ENCODE measurements around the gene PPP1R16B.

Gene PPP1R16B

DNA sequence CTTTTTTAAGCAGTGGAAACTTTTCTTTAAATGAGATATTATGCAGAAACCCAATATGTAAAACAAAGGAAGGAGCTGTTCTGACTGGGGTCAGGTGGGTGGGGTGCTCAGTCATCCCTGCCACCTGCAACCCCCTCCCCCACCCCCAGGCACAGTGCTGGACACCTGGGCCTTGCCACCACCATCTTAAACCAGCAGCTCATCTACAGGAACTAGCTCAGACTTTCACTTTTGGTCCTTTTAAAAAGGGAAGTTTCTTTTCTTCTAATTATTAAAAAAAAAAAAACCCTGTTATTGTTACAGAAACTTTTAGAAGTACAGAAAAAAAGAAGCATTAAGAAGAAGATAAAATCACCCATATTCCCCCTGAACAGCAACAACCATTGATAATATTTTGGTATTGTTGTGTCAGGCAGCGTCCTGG lies 37.1 kb downstream of the PPP1R16B start:
- no peaks in the 10 kb centered on the region for H3K4me1 ChIP-seq (ENCODE audit: control insufficient read depth in 1 of 2, insufficient read depth in 1 of 2, low read depth in 1 of 2, low read length in 1 of 2)
- H3K27ac ChIP-seq, result no peak overlapping the region
- H3K36me3 ChIP-seq, result no peaks in the 10 kb centered on the region
- no peak overlapping the region for H3K4me3 ChIP-seq (ENCODE audit: low read depth in 1 of 2, low read length in 1 of 2)
- no peaks in the 10 kb centered on the region for H3K9me3 ChIP-seq
- H3K27me3 ChIP-seq, result no peaks in the 10 kb centered on the region
- TF ChIP-seq, protein P1, sequence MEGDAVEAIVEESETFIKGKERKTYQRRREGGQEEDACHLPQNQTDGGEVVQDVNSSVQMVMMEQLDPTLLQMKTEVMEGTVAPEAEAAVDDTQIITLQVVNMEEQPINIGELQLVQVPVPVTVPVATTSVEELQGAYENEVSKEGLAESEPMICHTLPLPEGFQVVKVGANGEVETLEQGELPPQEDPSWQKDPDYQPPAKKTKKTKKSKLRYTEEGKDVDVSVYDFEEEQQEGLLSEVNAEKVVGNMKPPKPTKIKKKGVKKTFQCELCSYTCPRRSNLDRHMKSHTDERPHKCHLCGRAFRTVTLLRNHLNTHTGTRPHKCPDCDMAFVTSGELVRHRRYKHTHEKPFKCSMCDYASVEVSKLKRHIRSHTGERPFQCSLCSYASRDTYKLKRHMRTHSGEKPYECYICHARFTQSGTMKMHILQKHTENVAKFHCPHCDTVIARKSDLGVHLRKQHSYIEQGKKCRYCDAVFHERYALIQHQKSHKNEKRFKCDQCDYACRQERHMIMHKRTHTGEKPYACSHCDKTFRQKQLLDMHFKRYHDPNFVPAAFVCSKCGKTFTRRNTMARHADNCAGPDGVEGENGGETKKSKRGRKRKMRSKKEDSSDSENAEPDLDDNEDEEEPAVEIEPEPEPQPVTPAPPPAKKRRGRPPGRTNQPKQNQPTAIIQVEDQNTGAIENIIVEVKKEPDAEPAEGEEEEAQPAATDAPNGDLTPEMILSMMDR (IDR thresholded peaks at IDR 0.05), result no peak

DNA sequence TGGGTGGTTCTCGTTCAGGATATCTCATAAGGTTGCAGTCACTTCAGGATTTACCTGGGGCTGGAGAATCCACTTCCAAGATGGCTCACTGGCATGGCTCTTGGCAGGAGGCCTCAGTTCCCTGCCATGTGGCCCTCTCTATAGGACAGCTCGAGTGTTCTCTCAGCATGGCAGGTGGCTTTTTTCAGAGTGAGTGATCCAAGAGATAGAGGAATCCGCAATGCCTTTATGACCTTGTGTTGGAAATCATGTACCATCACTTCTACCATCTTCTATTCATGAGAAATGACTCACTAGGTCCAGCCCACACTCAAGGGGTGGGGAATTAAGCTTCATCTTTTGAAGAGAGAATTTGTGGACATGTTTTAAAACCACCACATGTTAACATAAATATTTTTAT lies 37.8 kb downstream of the PPP1R16B start:
- Histone ChIP-seq H3K36me3 (no peaks in the 10 kb centered on the region), H3K4me3 (ENCODE audit: low read depth in 1 of 2, low read length in 1 of 2) (no peak overlapping the region), H3K9me3 (no peaks in the 10 kb centered on the region), H3K27ac (no peak overlapping the region), H3K4me1 (ENCODE audit: control insufficient read depth in 1 of 2, insufficient read depth in 1 of 2, low read depth in 1 of 2, low read length in 1 of 2) (no peaks in the 10 kb centered on the region), H3K27me3 (no peaks in the 10 kb centered on the region)
- TF ChIP-seq, protein P1 (IDR thresholded peaks at IDR 0.05), result no peak

DNA sequence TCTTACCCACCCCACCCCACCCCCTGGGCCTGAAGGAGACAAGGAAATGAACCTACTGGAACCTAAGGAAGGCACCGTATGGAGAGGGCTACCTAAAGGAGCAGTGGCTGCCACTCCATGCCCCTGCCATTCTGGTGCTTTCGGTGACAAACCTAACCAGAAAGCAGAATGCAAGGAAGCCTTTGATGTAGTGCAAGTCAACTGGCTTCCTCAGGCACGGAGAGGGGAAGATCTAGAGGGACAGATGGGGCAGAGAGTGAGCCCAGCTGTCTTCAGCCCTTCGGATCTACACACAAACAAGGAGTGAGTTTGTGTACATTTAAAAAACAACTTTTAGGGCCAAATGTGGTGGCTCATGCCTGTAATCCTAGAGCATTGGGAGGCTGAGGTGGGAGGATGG lies 39.5 kb downstream of the PPP1R16B start:
- H3K4me1 ChIP-seq (ENCODE audit: control insufficient read depth in 1 of 2, insufficient read depth in 1 of 2, low read depth in 1 of 2, low read length in 1 of 2), result no peaks in the 10 kb centered on the region

DNA sequence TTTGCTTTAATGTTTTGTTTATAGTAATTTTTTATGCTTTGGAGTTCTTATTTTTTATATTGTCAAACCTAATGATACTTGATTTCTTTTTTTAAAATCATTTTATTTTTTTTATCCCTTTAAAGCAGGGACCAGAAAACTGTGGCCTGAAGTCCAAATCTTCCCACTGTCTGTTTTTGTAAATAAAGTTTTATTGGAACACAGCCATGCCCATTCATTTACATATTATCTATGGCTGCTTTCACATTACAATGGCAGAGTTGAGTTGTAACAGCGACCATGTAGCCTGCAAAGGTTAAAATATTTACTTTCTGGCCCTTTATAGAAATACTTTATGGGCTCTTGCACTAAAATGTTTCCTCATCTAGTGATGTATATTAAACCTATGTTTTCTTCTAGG lies 42.3 kb downstream of the PPP1R16B start:
- H3K27ac ChIP-seq, result no peak overlapping the region
- TF ChIP-seq, protein P1 (IDR thresholded peaks at IDR 0.05), result no peak
- no peaks in the 10 kb centered on the region for H3K4me1 ChIP-seq (ENCODE audit: control insufficient read depth in 1 of 2, insufficient read depth in 1 of 2, low read depth in 1 of 2, low read length in 1 of 2)
- no peaks in the 10 kb centered on the region for H3K9me3 ChIP-seq
- H3K4me3 ChIP-seq (ENCODE audit: low read depth in 1 of 2, low read length in 1 of 2), result no peak overlapping the region
- H3K36me3 ChIP-seq, result no peaks in the 10 kb centered on the region
- no peaks in the 10 kb centered on the region for H3K27me3 ChIP-seq

More for the DNA sequence above, 39.5 kb downstream of the PPP1R16B start:
- H3K27me3 ChIP-seq, result no peaks in the 10 kb centered on the region
- TF ChIP-seq, protein P1 (IDR thresholded peaks at IDR 0.05), result no peak
- H3K9me3 ChIP-seq, result no peaks in the 10 kb centered on the region
- H3K27ac ChIP-seq, result no peak overlapping the region
- no peak overlapping the region for H3K4me3 ChIP-seq (ENCODE audit: low read depth in 1 of 2, low read length in 1 of 2)
- H3K36me3 ChIP-seq, result no peaks in the 10 kb centered on the region

DNA sequence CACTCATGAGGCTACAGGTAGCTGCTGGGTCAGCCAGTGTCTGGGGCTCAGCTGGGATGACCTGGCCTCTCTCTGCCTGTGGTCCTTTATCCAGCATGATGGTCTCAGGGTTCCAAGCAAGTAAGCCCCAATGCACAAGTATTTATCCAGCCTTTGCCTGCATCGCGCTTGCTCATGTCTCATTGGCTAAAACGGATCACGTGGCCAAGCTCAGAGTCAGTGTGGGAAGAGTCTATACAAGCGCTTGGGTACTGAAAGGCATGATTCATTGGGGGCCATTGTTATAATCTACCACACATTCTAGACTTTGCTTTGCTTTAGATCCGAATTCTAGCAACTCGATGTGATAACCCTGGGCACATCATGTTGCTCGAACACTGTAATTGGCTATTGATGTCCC lies 48.3 kb downstream of the PPP1R16B start:
- TF ChIP-seq, protein P1 (IDR thresholded peaks at IDR 0.05), result no peak
- Histone ChIP-seq H3K4me3 (ENCODE audit: low read depth in 1 of 2, low read length in 1 of 2) (no peak overlapping the region), H3K4me1 (ENCODE audit: control insufficient read depth in 1 of 2, insufficient read depth in 1 of 2, low read depth in 1 of 2, low read length in 1 of 2) (no peaks in the 10 kb centered on the region), H3K27ac (no peak overlapping the region), H3K9me3 (no peaks in the 10 kb centered on the region), H3K36me3 (no peaks in the 10 kb centered on the region), H3K27me3 (peaks cover 15% of the 10 kb centered on the region)

DNA sequence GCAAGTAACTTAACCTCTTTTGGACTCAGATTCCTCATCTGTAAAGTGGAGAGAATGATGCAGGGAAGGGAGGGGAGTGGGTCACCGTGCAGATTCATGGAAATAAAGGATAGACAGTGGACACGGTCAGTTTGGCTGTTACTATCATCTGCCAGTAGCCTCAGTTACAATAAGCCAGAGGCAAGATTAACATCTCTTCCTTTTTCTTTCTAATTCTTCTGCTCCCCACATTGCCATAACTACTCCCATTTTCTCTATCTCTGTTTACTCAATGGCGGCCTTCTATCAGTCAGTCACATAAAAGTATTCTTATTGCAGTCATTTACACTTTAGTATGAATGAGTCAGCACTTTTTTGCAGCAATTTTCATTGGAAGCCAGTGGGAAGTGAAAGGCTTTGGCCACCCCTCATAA lies 49.2 kb downstream of the PPP1R16B start:
- Histone ChIP-seq H3K9me3 (no peaks in the 10 kb centered on the region), H3K27me3 (peaks cover 15% of the 10 kb centered on the region), H3K4me1 (ENCODE audit: control insufficient read depth in 1 of 2, insufficient read depth in 1 of 2, low read depth in 1 of 2, low read length in 1 of 2) (no peaks in the 10 kb centered on the region), H3K36me3 (no peaks in the 10 kb centered on the region), H3K4me3 (ENCODE audit: low read depth in 1 of 2, low read length in 1 of 2) (no peak overlapping the region), H3K27ac (no peak overlapping the region)
- TF ChIP-seq, protein P1 (IDR thresholded peaks at IDR 0.05), result no peak

Measured in neutrophil (primary cell).